ENCODE data around the gene SAMD7. TPM values are rescaled to one million over a fixed set of nuclear protein-coding genes. Genes with fewer than 3 reads are reported as not detected.

Gene SAMD7
- total RNA-seq, 6 experiments from 2014 or later = not detected

DNA sequence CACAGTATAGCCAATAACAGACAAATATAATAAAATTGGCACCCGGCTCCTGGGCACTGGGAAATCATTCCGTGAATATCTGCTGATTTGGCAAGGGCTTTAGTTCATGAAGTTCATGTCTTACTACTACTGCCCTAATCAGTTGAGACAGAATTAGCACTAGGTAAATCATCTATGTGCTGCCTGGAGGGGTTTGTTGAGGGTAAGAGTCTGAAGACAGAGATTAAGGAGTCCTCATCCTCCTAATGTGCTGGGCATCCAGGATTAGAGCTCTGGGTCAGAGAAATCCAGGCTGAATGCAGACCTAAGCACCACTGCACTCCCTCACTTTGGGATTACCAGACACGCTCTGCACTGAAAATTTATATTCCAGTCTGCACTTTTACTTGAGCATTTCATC, 2.0 kb downstream of the SAMD7 start:
- Mint-ChIP-seq H3K4me1 (ENCODE audit: low read depth) (peaks cover 9% of the 10 kb centered on the region), H3K4me3 (no peak overlapping the region), H3K27me3 (ENCODE audit: insufficient read depth) (peaks cover 11% of the 10 kb centered on the region; the same call in 1 of the 2 replicates), H3K9me3 (no peaks in the 10 kb centered on the region), H3K36me3 (ENCODE audit: low read depth) (no peaks in the 10 kb centered on the region), H3K27ac (no peak overlapping the region)
- TF ChIP-seq, protein P1, sequence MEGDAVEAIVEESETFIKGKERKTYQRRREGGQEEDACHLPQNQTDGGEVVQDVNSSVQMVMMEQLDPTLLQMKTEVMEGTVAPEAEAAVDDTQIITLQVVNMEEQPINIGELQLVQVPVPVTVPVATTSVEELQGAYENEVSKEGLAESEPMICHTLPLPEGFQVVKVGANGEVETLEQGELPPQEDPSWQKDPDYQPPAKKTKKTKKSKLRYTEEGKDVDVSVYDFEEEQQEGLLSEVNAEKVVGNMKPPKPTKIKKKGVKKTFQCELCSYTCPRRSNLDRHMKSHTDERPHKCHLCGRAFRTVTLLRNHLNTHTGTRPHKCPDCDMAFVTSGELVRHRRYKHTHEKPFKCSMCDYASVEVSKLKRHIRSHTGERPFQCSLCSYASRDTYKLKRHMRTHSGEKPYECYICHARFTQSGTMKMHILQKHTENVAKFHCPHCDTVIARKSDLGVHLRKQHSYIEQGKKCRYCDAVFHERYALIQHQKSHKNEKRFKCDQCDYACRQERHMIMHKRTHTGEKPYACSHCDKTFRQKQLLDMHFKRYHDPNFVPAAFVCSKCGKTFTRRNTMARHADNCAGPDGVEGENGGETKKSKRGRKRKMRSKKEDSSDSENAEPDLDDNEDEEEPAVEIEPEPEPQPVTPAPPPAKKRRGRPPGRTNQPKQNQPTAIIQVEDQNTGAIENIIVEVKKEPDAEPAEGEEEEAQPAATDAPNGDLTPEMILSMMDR (IDR thresholded peaks at IDR 0.05) = no peak
- no peak for DNase-seq

DNA sequence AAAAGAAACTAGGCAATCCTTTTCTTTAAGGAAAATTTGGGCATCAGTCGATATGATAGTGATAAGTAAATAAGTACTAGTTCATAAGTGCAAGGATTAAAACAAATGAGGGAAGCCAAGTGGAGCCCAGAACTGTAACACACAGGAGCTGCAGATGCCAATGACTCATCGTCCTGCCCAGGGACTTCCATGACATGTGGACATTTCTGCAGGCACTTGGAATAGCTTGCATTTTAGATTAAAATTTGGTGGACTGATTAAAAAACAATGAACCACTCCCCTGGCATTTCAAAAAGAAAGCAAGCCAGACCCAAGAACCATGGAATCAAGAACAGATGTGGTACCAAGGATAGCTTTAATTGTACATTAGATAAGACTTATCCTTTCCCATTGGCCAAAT, 2.9 kb downstream of the SAMD7 start:
- Mint-ChIP-seq H3K36me3 (ENCODE audit: low read depth) (no peaks in the 10 kb centered on the region), H3K4me3 (no peak overlapping the region), H3K9me3 (no peaks in the 10 kb centered on the region)

DNA sequence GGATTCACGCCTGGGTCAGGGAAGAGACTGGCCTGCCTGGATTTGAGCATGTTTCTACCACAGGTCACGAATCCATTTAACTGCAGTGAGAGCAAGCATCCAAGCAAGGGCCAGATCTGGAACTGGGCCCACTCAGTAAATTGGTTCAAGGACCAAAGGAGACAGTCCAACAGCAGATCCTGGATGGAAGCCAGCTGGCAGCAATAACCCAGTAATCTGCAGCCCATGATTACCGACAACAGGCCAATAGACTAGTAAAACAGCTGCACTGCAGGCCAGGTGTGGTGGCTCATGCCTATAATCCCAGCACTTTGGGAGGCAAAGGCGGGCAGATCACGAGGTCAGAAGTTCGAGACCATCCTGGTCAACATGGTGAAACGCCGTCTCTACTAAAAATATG, 11.8 kb downstream of the SAMD7 start:
- H3K9me3 Mint-ChIP-seq = no peaks in the 10 kb centered on the region
- H3K27ac Mint-ChIP-seq = no peak overlapping the region
- no peak overlapping the region for H3K4me3 Mint-ChIP-seq
- peaks cover 14% of the 10 kb centered on the region for H3K27me3 Mint-ChIP-seq (ENCODE audit: insufficient read depth)
- no peak for DNase-seq
- H3K36me3 Mint-ChIP-seq (ENCODE audit: low read depth) = no peaks in the 10 kb centered on the region
- TF ChIP-seq, protein P1 (IDR thresholded peaks at IDR 0.05) = no peak
- no peaks in the 10 kb centered on the region for H3K4me1 Mint-ChIP-seq (ENCODE audit: low read depth)

More for the DNA sequence above, 2.9 kb downstream of the SAMD7 start:
- peaks cover 10% of the 10 kb centered on the region; the same call in 1 of the 2 replicates for H3K27me3 Mint-ChIP-seq (ENCODE audit: insufficient read depth)
- H3K27ac Mint-ChIP-seq = no peak overlapping the region
- H3K4me1 Mint-ChIP-seq (ENCODE audit: low read depth) = peaks cover 9% of the 10 kb centered on the region
- DNase-seq = peak; percentile 2
- TF ChIP-seq, protein P1 (IDR thresholded peaks at IDR 0.05) = no peak

DNA sequence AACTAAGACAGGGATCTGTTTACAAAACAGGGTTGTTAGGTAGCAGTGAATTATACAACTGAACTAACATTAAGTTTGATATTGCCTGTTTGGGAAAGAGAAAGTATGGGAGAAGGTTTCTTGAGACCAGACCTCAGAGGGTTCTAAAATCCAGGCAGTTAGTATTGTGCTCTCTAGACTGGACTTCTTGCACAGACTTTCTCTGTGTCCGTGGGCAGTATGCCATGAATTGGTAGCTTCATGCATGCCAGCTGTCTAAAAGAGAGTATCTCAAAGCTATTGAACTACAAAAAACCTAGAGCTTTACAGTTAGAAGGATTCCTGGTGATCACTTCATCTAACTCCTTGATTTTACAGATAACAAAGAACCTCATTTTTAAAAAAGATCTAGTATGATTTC, 12.5 kb downstream of the SAMD7 start:
- Mint-ChIP-seq H3K4me1 (ENCODE audit: low read depth) (no peaks in the 10 kb centered on the region), H3K27me3 (ENCODE audit: insufficient read depth) (peaks cover 14% of the 10 kb centered on the region), H3K27ac (no peak overlapping the region), H3K4me3 (no peak overlapping the region), H3K9me3 (no peaks in the 10 kb centered on the region), H3K36me3 (ENCODE audit: low read depth) (no peaks in the 10 kb centered on the region)
- DNase-seq = no peak
- TF ChIP-seq, protein P1 (IDR thresholded peaks at IDR 0.05) = no peak

DNA sequence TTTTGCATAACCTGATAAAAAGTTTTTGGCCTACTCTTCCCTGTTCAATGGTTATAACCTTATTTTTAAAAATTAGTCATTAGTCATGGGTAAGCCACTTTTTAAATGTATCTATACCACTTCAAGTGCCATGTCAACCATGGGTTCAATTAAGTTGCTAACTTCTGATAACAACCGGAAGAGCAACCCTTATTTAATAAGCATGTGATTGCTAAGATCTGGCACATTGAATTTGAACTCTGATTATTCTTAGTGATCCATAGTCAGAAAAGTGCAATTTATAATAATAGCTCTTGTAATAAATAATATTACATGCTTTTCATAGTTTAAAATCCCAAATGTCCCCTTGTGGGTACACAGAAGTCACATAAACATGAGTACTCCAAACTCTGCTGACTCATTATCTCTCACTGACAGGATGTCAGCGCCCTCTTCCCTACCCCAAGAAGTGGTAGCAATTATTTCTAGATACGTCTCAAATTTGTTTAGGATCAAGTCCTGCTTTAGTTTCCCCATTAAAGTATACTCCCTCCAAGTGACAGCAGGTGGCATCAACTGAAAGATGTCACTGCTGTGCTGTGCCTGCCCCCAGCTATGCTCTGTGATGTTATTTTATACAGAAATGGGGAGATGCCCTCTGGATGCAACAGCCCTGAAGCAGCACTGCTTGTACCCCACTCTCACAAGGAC, 18.6 kb downstream of the SAMD7 start:
- no peaks in the 10 kb centered on the region for H3K9me3 Mint-ChIP-seq
- H3K27me3 Mint-ChIP-seq (ENCODE audit: insufficient read depth) = peaks cover 13% of the 10 kb centered on the region
- TF ChIP-seq, protein P1 (IDR thresholded peaks at IDR 0.05) = no peak
- no peak for DNase-seq
- H3K36me3 Mint-ChIP-seq (ENCODE audit: low read depth) = no peaks in the 10 kb centered on the region
- no peaks in the 10 kb centered on the region for H3K4me1 Mint-ChIP-seq (ENCODE audit: low read depth)
- no peak overlapping the region for H3K27ac Mint-ChIP-seq
- no peak overlapping the region for H3K4me3 Mint-ChIP-seq

All from HFFc6 (cell line).